A549 (cell line): ENCODE measurements around the gene HEBP1. TPM values are rescaled to one million over a fixed set of nuclear protein-coding genes. Genes with fewer than 3 reads are reported as not detected.

Source experiments
- ATAC-seq, 2 experiments: fragments of 200-7000 bp in 1 of 2; fragments of >200 bp in 1 of 2; cut with Nextera tagmentation in 1 of 2; cut with Tn5 transposase in 1 of 2; 3 replicates each; pipeline versions ENCODE4 v1.8.0 to v1.9.1; 2018 to 2020; ENCODE audit warnings: mild to moderate bottlenecking in 1 of 2, moderate library complexity in 1 of 2
- CTCF ChIA-PET: fragments of 300-600 bp; sonication (Branson Sonifier 250); formaldehyde crosslinking; extraction: SDS; loops from one replicate; lab custom pipeline; 2021; ENCODE audit warnings: antibody characterized with exemption, inconsistent platforms; lab: Yijun Ruan, JAX
- POLR2A ChIA-PET: fragments of 350-600 bp; formaldehyde crosslinking; extraction: SDS; loops from one replicate; lab custom pipeline; 2021; ENCODE audit warnings: antibody characterized with exemption, inconsistent platforms; lab: Yijun Ruan, JAX
- DNase-seq, 2 experiments: peaks; one replicate each; pipeline versions ENCODE4 v3.0.0 to v3.0.0-alpha.2; 2011 to 2016; ENCODE audit warnings: low read depth in 1 of 2, low spot score in 1 of 2
- FAIRE-seq: peaks from 2 replicates; lab custom pipeline; 2011; peaks lifted over from hg19 to GRCh38; lab: Jason Lieb, UNC
- H3K27ac ChIP-seq, 2 experiments: fragments of >200 bp; sonication (Bioruptor Twin); formaldehyde crosslinking; 3 replicates each; pipeline ENCODE4 v1.5.1; 2016 to 2017
- H3K4me1 ChIP-seq: fragments of >200 bp; sonication (Bioruptor Twin); formaldehyde crosslinking; 3 replicates; pipeline ENCODE4 v1.6.1; 2016
- H3K4me2 ChIP-seq: fragments of >200 bp; sonication (Bioruptor Twin); formaldehyde crosslinking; 3 replicates; pipeline ENCODE4 v1.6.1; 2016
- H3K4me3 ChIP-seq: fragments of >200 bp; sonication (Bioruptor Twin); formaldehyde crosslinking; 3 replicates; pipeline ENCODE4 v1.5.1; 2016
- H3K9me3 ChIP-seq: fragments of >200 bp; sonication (Bioruptor Twin); formaldehyde crosslinking; 3 replicates; pipeline ENCODE4 v1.6.1; 2016
- CBX2 ChIP-seq: fragments of 200-600 bp; sonication (generic); IDR thresholded peaks from 2 replicates; pipeline ENCODE4 v1.6.1; 2016; ENCODE audit warnings: low read depth, mild to moderate bottlenecking, borderline replicate concordance
- CEBPB ChIP-seq, 2 experiments: fragments of >200 bp in 1 of 2; sonication (Bioruptor Twin) in 1 of 2; formaldehyde crosslinking in 1 of 2; IDR thresholded peaks; 2 replicates each; pipeline ENCODE4 v1.6.1; 2012 to 2016
- EHF ChIP-seq: fragments of 250-450 bp; sonication (Bioruptor Pico); IDR thresholded peaks from 2 replicates; pipeline ENCODE4 v1.5.0; 2020; ENCODE audit warnings: mild to moderate bottlenecking
- EP300 ChIP-seq, 2 experiments: fragments of >200 bp; sonication (Bioruptor Twin); formaldehyde crosslinking; IDR thresholded peaks; 2 replicates in 1 of 2; 3 replicates in 1 of 2; pipeline ENCODE4 v1.6.1; 2016 to 2017
- ESRRA ChIP-seq: fragments of 150-350 bp; IDR thresholded peaks from 2 replicates; pipeline ENCODE4 v1.6.1; 2014; ENCODE audit warnings: mild to moderate bottlenecking, low read length, borderline replicate concordance
- FOSB ChIP-seq: fragments of 250-450 bp; sonication (Bioruptor Pico); IDR thresholded peaks from 2 replicates; pipeline ENCODE4 v1.5.0; 2020; ENCODE audit warnings: mild to moderate bottlenecking, moderate library complexity
- FOSL2 ChIP-seq, 2 experiments: fragments of 450-650 bp in 1 of 2; fragments of >200 bp in 1 of 2; sonication (Bioruptor Twin) in 1 of 2; formaldehyde crosslinking; IDR thresholded peaks; 2 replicates each; pipeline versions ENCODE4 v1.5.0 to v1.6.1; 2016 to 2020; ENCODE audit warnings: mild to moderate bottlenecking in 1 of 2, moderate library complexity in 1 of 2
- GATA3 ChIP-seq: IDR thresholded peaks from 2 replicates; pipeline ENCODE4 v1.6.1; 2012; ENCODE audit warnings: borderline replicate concordance
- HEYL ChIP-seq: fragments of 250-450 bp; sonication (Bioruptor Pico); IDR thresholded peaks from 2 replicates; pipeline ENCODE4 v1.8.0; 2021; ENCODE audit warnings: mild to moderate bottlenecking, moderate library complexity
- JUNB ChIP-seq: fragments of >200 bp; sonication (Bioruptor Twin); formaldehyde crosslinking; IDR thresholded peaks from 2 replicates; pipeline ENCODE4 v1.6.1; 2016
- MAFK ChIP-seq: fragments of 450-650 bp; IDR thresholded peaks from 2 replicates; pipeline ENCODE4 v1.6.1; 2014; ENCODE audit not compliant: partially characterized antibody
- MAZ ChIP-seq: fragments of 150-350 bp; IDR thresholded peaks from 2 replicates; pipeline ENCODE4 v1.6.1; 2014; ENCODE audit warnings: antibody characterized with exemption, low read depth, low read length, borderline replicate concordance
- NPAS2 ChIP-seq: fragments of 250-450 bp; sonication (Bioruptor Pico); IDR thresholded peaks from 2 replicates; pipeline ENCODE4 v1.8.0; 2022; ENCODE audit warnings: mild to moderate bottlenecking, moderate library complexity, borderline replicate concordance
- PHF8 ChIP-seq: fragments of 200-600 bp; sonication (generic); IDR thresholded peaks from 2 replicates; pipeline ENCODE4 v1.6.1; 2016; ENCODE audit warnings: low read depth, mild to moderate bottlenecking, antibody characterized with exemption, moderate library complexity, borderline replicate concordance
- POLR2A ChIP-seq: IDR thresholded peaks from 2 replicates; pipeline ENCODE4 v1.6.1; 2012; ENCODE audit warnings: mild to moderate bottlenecking, low read length
- RARB ChIP-seq: fragments of 250-450 bp; sonication (Bioruptor Pico); IDR thresholded peaks from 2 replicates; pipeline ENCODE4 v1.8.0; 2021; ENCODE audit warnings: mild to moderate bottlenecking, moderate library complexity
- SMC3 ChIP-seq: fragments of >200 bp; sonication (Bioruptor Twin); formaldehyde crosslinking; IDR thresholded peaks from 3 replicates; pipeline ENCODE4 v1.6.1; 2018; ENCODE audit warnings: inconsistent platforms
- TFCP2L1 ChIP-seq: fragments of 250-450 bp; sonication (Bioruptor Pico); IDR thresholded peaks from 2 replicates; pipeline ENCODE4 v1.5.0; 2021; ENCODE audit warnings: mild to moderate bottlenecking
- ZSCAN20 ChIP-seq: fragments of 250-450 bp; sonication (Bioruptor Pico); IDR thresholded peaks from 2 replicates; pipeline ENCODE4 v1.8.0; 2022; ENCODE audit warnings: mild to moderate bottlenecking, moderate library complexity
- WGBS: methylation state at CpG from one replicate; pipeline ENCODE4 v1.1.6; 2017; ENCODE audit errors: missing lambda C conversion rate; 5-methylcytosine and 5-hydroxymethylcytosine counted together
- polyA plus RNA-seq, 4 experiments: library from polyadenylated mRNA; depleted of rRNA in 3 of 4; stranded (reverse); fragments of >200 nt; fragmentation: RNase III in 1 of 4; extraction: RNeasy Plus Mini Kit Qiagen cat#74134 plus additional on column Dnase treatment in 1 of 4; gene quantifications; 2 replicates in 3 of 4; 3 replicates in 1 of 4; pipeline ENCODE4 v1.2.3, GENCODE V29; 2011 to 2017
- TF ChIP-seq, protein P1 (sequence below): fragments of >200 bp; sonication (Bioruptor Twin); formaldehyde crosslinking; IDR thresholded peaks from 2 replicates; pipeline ENCODE4 v1.6.1; 2016
- TF ChIP-seq, protein P2 (sequence below): IDR thresholded peaks from 2 replicates; pipeline ENCODE4 v1.6.1; 2012
- TF ChIP-seq, protein P3 (sequence below): fragments of >200 bp; sonication (Bioruptor Twin); formaldehyde crosslinking; IDR thresholded peaks from 3 replicates; pipeline ENCODE4 v1.6.1; 2016
- TF ChIP-seq, protein P4 (sequence below): IDR thresholded peaks from 2 replicates; pipeline ENCODE4 v1.6.1; 2012
- TF ChIP-seq, protein P5 (sequence below): fragments of 150-350 bp; IDR thresholded peaks from 2 replicates; pipeline ENCODE4 v1.6.1; 2014; ENCODE audit warnings: low read depth, mild to moderate bottlenecking, low read length

Gene HEBP1
- polyA plus RNA-seq, 2 of the 4 experiments (the other 2 are of a cell fraction): 24.8 to 48.9 TPM

DNA sequence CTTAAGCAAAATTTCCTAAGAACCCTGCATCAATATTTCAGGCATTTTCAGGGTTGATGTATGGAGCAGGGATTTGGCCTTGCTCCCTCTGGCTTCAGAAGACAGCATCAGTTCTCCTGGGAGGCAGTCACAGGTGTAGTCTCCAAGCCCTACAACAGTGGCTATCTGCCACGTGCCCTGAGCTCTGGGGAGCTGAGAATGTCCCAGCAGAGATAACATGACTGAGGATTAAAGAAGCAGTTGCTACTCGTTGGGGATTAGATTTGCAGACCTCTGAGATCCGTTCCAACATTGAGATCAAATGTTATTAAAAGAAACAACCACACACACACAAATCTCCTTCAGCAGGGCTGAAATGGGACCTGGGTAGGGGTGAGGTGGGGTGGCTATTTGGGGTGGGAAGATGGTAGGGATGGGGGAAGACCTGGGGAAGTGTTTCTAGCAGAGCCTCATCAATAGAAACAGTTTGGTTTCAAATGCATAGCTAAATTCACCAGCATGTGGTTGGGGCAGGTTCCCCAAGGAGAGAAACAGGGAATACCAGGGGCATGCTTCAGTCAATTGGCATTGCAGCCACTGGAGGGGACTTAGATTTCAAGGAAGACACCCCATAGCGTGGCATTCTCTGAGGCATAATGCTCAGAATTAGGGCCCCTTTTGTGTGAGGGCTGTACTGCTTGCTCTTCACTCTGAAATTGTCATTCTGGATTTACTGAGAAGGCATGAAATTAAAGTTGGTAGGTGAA lies 28.9 kb upstream of the HEBP1 start:
- no peaks in the 10 kb centered on the region for H3K4me1 ChIP-seq
- CTCF ChIA-PET: interaction anchor here (1.0 to 9.1 kb wide), 3 partner anchors 23 to 205 kb away, joined by 3 to 119 read pairs (median 4); no protein-coding TSS in a partner anchor
- no peak for TF ChIP-seq RARB (CRISPR knock-in tag)
- TF ChIP-seq, protein P1, sequence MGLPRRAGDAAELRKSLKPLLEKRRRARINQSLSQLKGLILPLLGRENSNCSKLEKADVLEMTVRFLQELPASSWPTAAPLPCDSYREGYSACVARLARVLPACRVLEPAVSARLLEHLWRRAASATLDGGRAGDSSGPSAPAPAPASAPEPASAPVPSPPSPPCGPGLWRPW: no peak
- TF ChIP-seq, protein P2, sequence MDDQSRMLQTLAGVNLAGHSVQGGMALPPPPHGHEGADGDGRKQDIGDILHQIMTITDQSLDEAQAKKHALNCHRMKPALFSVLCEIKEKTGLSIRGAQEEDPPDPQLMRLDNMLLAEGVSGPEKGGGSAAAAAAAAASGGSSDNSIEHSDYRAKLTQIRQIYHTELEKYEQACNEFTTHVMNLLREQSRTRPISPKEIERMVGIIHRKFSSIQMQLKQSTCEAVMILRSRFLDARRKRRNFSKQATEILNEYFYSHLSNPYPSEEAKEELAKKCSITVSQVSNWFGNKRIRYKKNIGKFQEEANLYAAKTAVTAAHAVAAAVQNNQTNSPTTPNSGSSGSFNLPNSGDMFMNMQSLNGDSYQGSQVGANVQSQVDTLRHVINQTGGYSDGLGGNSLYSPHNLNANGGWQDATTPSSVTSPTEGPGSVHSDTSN: no peak
- TF ChIP-seq NPAS2 (CRISPR knock-in tag): no peak
- TF ChIP-seq EHF: no peak
- no peak for TF ChIP-seq TFCP2L1 (CRISPR knock-in tag)
- TF ChIP-seq MAFK: no peak
- no peaks in the 10 kb centered on the region for H3K9me3 ChIP-seq
- H3K27ac ChIP-seq: no peak overlapping the region
- POLR2A ChIA-PET: no interaction called here
- no peak overlapping the region for H3K4me2 ChIP-seq
- H3K4me3 ChIP-seq: no peak overlapping the region
- FAIRE-seq: no peak
- WGBS: 60% methylated on average over 4 of the region's 4 CpGs
- no peak for DNase-seq
- ATAC-seq: no peak

DNA sequence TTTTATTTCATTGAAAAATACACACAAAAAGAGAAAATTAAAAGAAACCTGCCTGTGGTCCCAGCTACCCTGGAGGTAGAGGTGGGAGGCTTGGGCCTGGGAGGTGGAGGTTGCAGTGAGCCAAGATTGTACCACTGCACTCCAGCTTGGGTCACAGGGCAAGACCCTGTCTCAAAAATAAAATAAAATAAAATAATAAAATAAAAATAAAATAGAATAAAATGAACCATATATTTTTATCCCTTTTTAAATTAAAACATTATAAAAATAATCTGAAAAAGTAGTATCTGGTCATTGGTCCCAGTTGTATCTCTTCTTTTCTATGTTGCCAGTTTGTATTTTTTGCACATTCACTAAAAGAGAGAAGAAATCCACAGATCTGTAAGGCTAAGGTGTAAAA lies 27.4 kb upstream of the HEBP1 start:
- no peak for DNase-seq
- ATAC-seq: no peak
- no peak for FAIRE-seq
- no peak overlapping the region for H3K27ac ChIP-seq
- CTCF ChIA-PET: interaction anchor here (0.6 to 9.1 kb wide), 3 partner anchors 10 to 207 kb away, joined by 3 to 119 read pairs (median 8); no protein-coding TSS in a partner anchor
- H3K4me3 ChIP-seq: no peak overlapping the region
- POLR2A ChIA-PET: no interaction called here
- H3K4me1 ChIP-seq: no peaks in the 10 kb centered on the region
- TF ChIP-seq, protein P3, sequence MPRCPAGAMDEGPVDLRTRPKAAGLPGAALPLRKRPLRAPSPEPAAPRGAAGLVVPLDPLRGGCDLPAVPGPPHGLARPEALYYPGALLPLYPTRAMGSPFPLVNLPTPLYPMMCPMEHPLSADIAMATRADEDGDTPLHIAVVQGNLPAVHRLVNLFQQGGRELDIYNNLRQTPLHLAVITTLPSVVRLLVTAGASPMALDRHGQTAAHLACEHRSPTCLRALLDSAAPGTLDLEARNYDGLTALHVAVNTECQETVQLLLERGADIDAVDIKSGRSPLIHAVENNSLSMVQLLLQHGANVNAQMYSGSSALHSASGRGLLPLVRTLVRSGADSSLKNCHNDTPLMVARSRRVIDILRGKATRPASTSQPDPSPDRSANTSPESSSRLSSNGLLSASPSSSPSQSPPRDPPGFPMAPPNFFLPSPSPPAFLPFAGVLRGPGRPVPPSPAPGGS: no peak
- TF ChIP-seq MAZ: no peak
- no peak for TF ChIP-seq HEYL (CRISPR knock-in tag)
- TF ChIP-seq, protein P4, sequence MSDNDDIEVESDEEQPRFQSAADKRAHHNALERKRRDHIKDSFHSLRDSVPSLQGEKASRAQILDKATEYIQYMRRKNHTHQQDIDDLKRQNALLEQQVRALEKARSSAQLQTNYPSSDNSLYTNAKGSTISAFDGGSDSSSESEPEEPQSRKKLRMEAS: no peak
- no peak for TF ChIP-seq CBX2
- no peak for TF ChIP-seq ZSCAN20 (CRISPR knock-in tag)
- TF ChIP-seq ESRRA: no peak
- no peak for TF ChIP-seq SMC3
- TF ChIP-seq JUNB: no peak
- TF ChIP-seq, protein P5, sequence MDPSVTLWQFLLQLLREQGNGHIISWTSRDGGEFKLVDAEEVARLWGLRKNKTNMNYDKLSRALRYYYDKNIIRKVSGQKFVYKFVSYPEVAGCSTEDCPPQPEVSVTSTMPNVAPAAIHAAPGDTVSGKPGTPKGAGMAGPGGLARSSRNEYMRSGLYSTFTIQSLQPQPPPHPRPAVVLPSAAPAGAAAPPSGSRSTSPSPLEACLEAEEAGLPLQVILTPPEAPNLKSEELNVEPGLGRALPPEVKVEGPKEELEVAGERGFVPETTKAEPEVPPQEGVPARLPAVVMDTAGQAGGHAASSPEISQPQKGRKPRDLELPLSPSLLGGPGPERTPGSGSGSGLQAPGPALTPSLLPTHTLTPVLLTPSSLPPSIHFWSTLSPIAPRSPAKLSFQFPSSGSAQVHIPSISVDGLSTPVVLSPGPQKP: no peak
- no peak for TF ChIP-seq CEBPB (IDR thresholded peaks at IDR 0.05)
- TF ChIP-seq FOSL2 (IDR thresholded peaks at IDR 0.05): no peak
- no peak for TF ChIP-seq FOSL2 (CRISPR knock-in tag; IDR thresholded peaks at IDR 0.05)
- TF ChIP-seq EP300 (IDR thresholded peaks at IDR 0.05): no peak
- TF ChIP-seq GATA3: no peak
- TF ChIP-seq PHF8: no peak
- TF ChIP-seq EHF: no peak
- TF ChIP-seq POLR2A: no peak
- TF ChIP-seq FOSB (CRISPR knock-in tag): no peak
- TF ChIP-seq, all 56 proteins: peak for 0
- H3K4me2 ChIP-seq: no peak overlapping the region
- H3K9me3 ChIP-seq: no peaks in the 10 kb centered on the region
